ENCODE data around the gene DIDO1.
A peak's percentile ranks its signal among the peaks of the same experiment; 100 is the strongest.
"Not testable (repeated sequence)": the region's sequence is repeated elsewhere in the genome, so short reads cannot be mapped to it uniquely, and the experiment has no call there.

DIDO1 gene

GRCh38 chr20:62928246-62928939, 2.1 kb upstream of the DIDO1 start:
- DNase-seq (ENCODE audit: low spot score): peak; percentile 21

DNA sequence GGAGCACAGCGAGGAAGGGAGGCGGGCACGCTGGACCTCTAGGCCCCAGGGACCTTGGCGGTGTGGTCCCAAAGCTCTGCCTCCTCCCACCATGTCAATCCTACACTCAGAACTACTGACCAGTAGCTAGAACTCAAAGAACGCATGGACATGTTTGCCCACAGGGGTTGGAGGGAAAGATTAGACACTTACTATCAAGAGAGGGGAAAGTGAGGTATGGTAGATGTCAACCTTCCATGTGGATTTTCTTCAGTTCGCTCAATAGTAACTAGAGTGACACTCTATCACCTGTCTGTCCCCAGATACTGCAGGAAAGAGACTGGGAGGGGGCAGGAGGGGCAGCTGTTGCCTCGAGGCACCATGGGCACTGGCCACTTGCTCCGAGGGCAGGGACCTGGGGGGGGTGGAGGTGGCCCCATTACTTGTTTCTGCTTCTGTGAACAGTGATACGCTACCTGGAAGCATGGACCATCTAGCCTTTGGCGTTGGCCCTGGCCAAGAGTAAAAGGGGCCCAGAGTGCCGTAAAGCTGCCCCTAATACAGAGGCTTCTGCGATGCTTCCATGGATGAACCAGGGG, 912 bp upstream of the DIDO1 start:
- no peak for DNase-seq (ENCODE audit: low spot score)

GRCh38 chr20:62925420-62926228, 681 bp downstream of the DIDO1 start:
- peak; percentile 24 for DNase-seq (ENCODE audit: low spot score)

GRCh38 chr20:62925076-62925419, 1.3 kb downstream of the DIDO1 start:
- no peak for DNase-seq (ENCODE audit: low spot score)

DNA sequence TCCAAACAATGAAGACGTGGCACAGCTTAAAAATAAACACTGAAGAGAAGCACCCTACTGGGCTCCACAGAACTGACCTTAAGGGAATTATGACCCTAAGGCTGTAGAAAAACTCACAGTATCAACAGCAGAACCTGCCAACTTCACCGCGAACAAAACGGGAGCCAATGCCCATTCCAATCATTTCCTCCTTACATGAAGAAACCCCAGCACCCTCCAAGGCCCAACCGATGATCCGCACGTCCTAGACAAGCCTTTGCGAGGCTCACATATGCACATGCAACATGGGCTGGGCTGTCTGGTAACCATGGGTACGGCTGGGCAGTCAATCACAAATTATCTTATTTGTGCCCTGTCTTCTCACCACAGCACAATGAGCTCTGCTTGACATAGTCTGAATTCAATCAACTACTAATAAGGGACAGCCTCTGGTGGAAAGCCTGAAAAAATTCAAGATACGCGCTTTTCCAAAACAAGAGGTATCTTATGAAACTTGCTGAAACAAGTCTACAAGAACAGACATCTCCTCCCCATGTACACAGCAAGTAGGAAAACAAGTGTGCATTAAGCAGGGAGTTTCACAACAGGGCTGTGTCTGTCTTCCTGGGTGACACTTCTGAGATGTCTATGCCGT, 1.7 kb downstream of the DIDO1 start:
- DNase-seq (ENCODE audit: low spot score): no peak

- no peak for DNase-seq (ENCODE audit: low spot score)
These were observed 2.5 kb downstream of the DIDO1 start for GRCh38 chr20:62923669-62924441.

- DNase-seq (ENCODE audit: low spot score): not testable (repeated sequence)
These were observed 3.1 kb downstream of the DIDO1 start for GRCh38 chr20:62923059-62923668.

- peak; percentile 53 for DNase-seq (ENCODE audit: low spot score)
These were observed 3.8 kb downstream of the DIDO1 start for GRCh38 chr20:62922451-62922921.

DNA sequence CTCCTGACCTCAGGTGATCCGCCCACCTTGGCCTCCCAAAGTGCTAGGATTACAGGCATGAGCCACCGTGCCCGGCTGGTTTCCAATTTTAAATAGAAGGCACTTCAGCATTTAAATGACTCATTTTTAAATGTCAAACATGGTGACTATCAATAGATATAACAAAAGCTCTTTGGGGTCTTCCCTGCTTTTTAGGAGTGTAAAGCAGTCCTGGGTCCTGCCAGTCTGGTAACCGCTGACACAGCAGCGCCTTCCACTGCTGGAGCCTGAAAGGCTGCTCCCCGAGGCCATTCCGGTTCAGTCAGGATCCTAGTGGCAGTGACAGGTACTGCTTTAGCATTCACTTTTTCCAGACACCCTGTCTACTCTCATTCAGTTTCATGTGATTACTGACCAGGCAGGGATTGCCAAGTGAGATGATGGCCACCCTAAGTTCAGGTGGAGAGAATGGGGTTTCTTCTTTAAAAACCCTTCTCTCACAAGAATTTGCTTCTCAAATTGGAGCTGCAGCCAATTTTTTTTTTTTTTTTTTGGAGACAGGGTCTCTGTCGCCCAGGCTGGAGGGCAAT, 5.1 kb downstream of the DIDO1 start:
- DNase-seq (ENCODE audit: low spot score): peak; percentile 62

DNA sequence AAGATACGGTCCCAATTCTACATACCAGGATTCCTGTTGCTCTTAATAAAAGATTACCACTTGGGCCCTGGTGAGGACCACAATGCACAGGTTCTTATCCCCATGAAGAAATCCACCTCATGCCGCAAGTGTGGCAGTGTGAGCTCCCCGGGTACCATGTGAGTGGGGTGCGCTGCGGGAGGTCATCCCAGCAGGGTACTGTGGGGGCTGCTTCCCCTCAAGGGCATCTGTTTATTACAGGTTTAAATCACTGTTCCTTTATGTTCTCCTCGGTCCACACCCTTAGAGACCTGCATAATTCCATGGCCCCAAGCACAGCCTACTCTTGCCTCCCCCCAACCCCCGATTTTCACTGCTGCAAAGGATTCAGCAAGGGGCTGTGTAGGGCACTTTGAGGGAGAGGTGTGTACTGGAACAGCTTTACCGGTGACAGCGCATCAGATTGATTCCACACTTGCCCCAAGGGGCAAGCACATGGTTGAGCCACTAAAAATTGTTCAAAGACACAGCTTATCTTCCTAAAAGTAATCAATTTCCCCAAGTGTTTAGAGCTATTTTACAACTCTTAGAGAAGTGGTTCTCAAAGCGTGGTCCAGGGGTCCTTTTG, 6.2 kb downstream of the DIDO1 start:
- DNase-seq (ENCODE audit: low spot score): no peak

DNA sequence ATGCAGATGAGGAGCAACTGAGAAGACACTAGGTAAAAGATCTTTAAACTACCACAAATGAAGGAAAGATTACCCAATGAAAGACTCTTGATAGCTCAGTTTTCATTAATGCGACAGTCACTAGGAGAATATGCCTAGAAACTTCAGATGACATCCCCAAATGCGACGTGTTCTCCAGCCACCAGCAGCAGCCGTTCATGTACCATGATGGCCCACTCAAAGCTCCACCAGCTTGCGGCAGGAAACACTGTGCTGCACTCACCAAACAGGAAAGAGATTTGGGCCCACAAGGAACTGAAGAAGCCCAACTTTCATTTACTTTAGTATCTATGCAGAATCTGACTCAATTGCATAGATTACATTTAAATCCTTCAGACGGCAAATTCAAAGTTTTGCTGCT, 7.5 kb downstream of the DIDO1 start:
- peak; percentile 57 for DNase-seq (ENCODE audit: low spot score)

- peak; percentile 17 for DNase-seq (ENCODE audit: low spot score)
These were observed 8.2 kb downstream of the DIDO1 start for GRCh38 chr20:62918147-62918546.

GRCh38 chr20:62917720-62918119, 8.6 kb downstream of the DIDO1 start:
- DNase-seq (ENCODE audit: low spot score): no peak

DNA sequence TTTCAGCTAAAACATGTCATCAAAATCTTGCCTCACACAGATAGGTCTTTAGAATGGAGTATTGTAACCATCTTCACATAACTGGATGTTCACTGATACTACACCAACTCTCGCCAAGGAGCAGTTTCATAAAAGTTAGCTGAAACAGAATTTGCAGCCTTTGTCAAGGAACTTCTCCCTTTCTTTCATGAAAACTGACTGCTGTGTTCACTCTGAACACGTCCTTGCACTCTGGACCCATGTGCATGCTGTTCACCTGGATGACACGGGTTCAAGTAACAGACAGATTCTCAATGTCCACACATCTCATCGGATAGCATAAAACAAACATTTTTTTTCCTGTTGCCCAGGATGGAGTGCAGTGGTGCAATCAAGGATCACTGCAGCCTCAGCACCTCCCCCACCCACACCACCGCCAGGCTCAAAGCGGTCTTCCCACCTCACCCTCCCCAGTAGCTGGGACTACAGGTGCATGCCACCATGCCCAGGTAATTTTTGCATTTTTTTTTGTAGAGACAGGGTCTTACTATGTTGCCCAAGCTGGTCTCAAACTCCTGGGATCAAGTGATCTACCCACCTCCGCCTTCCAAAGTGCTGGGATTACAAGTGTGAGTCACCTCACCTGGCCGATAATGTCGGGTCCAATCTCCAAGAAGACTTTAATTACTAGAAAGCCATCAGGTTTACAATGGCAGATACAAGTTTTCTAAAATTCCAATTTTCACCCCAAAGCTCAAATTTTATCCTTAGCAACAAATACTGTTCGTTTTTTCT, 9.4 kb downstream of the DIDO1 start:
- no peak for DNase-seq (ENCODE audit: low spot score)

DNA sequence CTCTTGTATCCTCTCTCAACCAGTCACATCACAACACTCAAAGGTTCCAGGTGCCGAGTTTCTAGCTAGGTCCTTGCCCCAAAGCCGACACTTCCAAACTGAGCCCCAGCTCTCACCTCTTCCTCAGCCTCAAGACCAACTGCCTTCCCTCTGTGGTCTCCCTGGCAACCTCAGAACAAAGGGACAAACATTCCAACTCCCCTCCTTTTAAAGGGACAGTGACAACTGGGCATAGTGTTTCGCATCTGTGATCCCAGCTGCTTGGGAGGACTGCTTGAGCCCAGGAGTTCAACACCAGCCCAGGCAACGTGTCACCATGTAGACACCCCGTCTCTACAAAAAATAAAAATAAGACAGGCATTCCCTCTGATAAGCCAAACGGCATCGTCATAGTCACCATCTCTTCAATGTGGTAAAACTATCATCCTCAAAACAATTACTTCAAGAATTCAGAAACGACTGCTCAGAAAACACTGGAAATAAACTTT, 11.3 kb downstream of the DIDO1 start:
- no peak for DNase-seq (ENCODE audit: low spot score)

DNA sequence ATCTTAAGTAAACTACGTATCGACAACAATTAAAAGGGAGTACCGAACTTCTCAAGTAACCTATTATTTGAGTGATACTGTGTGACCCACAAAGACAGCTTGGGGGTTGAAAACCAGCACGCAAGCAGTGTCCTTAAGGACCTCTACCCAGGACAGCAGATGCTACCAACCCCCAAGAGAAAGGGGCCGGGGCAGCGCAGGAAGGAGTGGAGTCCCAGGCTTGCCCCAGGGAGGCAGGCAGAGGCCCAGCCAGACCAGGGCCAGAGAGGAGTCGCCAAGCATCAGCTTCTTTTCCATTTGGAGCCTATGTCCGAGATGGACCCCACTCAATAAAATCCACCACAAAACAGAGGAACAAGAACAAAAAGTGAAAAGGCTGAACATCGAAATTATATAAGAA, 11.9 kb downstream of the DIDO1 start:
- DNase-seq (ENCODE audit: low spot score): no peak

- no peak for DNase-seq (ENCODE audit: low spot score)
These were observed 13.2 kb downstream of the DIDO1 start for GRCh38 chr20:62913043-62913630.

DNA sequence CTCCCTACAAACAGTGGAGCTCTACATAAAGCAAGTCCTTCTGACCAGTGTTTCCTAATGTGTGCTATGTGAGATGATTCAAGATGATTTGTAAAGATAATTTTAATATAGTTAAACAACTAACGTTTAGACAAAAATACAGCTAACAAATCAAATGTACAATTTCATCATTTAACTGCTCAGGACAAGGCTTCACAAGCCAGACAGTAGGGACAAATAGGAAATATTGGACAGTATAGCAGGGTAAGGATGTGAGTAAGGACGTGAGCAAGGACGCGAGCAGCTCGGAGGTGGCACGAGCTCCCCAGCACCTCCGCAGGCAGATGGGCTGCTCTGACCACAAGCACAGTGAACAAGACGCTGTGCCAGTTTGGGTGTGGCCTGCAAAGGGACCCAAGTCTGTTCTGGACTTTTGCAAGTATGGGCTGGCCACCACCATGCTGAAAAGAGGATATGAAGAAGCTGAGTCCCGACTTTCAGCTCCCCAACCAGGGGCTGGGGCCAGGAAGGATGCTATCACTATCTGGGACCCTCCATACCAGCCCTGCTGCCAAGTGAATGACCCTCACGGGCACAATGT, 14.5 kb downstream of the DIDO1 start:
- DNase-seq (ENCODE audit: low spot score): no peak

All from CD4-positive, alpha-beta T cell treated with Interleukin-6 at 100 ng/mL for 8 hours (primary cell).